Smooth muscle cell (in vitro differentiated cells): ENCODE data around the gene B3GAT3. TPM values are rescaled to one million over a fixed set of nuclear protein-coding genes. Genes with fewer than 3 reads are reported as not detected.

Experiments
- DNase-seq: peaks from one replicate; lab custom pipeline; 2025; ENCODE audit not compliant: unreplicated experiment; lab: John Stamatoyannopoulos, UW
- H2AFZ ChIP-seq: fragments of 200-600 bp; sonication (generic); 2 replicates; pipeline ENCODE4 v1.6.0; 2016; ENCODE audit warnings: antibody characterized with exemption, low read depth, mild to moderate bottlenecking
- H3F3A ChIP-seq: fragments of 200-600 bp; sonication (generic); 2 replicates; pipeline ENCODE4 v1.6.0; 2017; ENCODE audit warnings: antibody characterized with exemption, low read depth
- H3K27ac ChIP-seq: fragments of 200-600 bp; sonication (generic); 2 replicates; pipeline ENCODE4 v1.5.1; 2016; ENCODE audit warnings: low read depth, mild to moderate bottlenecking
- H3K27me3 ChIP-seq: fragments of 200-600 bp; sonication (generic); 2 replicates; pipeline ENCODE4 v1.6.1; 2016; ENCODE audit warnings: low read depth, mild to moderate bottlenecking
- H3K36me3 ChIP-seq: fragments of 200-600 bp; sonication (generic); 2 replicates; pipeline ENCODE4 v1.5.1; 2016; ENCODE audit warnings: low read depth
- H3K4me1 ChIP-seq: fragments of 200-600 bp; sonication (generic); 2 replicates; pipeline ENCODE4 v1.5.1; 2016; ENCODE audit warnings: low read depth
- H3K4me2 ChIP-seq: fragments of 200-600 bp; sonication (generic); 2 replicates; pipeline ENCODE4 v1.6.0; 2016; ENCODE audit warnings: mild to moderate bottlenecking
- H3K4me3 ChIP-seq: fragments of 200-600 bp; sonication (generic); 2 replicates; pipeline ENCODE4 v1.5.1; 2016; ENCODE audit warnings: mild to moderate bottlenecking
- H3K79me2 ChIP-seq: fragments of 200-600 bp; sonication (generic); 2 replicates; pipeline ENCODE4 v1.6.0; 2016; ENCODE audit warnings: low read depth, mild to moderate bottlenecking
- H3K9ac ChIP-seq: fragments of 200-600 bp; sonication (generic); 2 replicates; pipeline ENCODE4 v1.6.0; 2016; ENCODE audit warnings: low read depth
- H3K9me3 ChIP-seq: fragments of 200-600 bp; sonication (generic); replicated peaks from 2 replicates; pipeline ENCODE4 v1.5.1; 2016; ENCODE audit warnings: low read depth
- H4K20me1 ChIP-seq: fragments of 200-600 bp; sonication (generic); 2 replicates; pipeline ENCODE4 v1.6.0; 2016; ENCODE audit warnings: low read depth
- CTCF ChIP-seq: fragments of 200-600 bp; sonication (generic); IDR thresholded peaks from 2 replicates; pipeline ENCODE4 v1.5.1; 2017; ENCODE audit warnings: borderline replicate concordance, mild to moderate bottlenecking, antibody characterized with exemption; ENCODE audit not compliant: insufficient read depth, poor library complexity, severe bottlenecking
- WGBS: methylation state at CpG from one replicate; pipeline ENCODE4 v1.1.7; 2016; ENCODE audit warnings: low lambda C conversion rate; 5-methylcytosine and 5-hydroxymethylcytosine counted together
- microRNA-seq: library from miRNA; unstranded; fragments of <30 nt; microRNA quantifications from one replicate; pipeline ENCODE4, GENCODE V29; 2016; ENCODE audit warnings: borderline number of aligned reads
- polyA plus RNA-seq: library from polyadenylated mRNA; unstranded; fragments of >200 nt; fragmentation: Nextera tagmentation; extraction: Ambion mirVana; gene quantifications from 2 replicates; pipeline ENCODE4 v1.2.1, GENCODE V29; 2016
- small RNA-seq: library from RNA; depleted of rRNA; stranded (forward); fragments of <200 nt; gene quantifications from one replicate; pipeline ENCODE3, GENCODE V24; 2014
- total RNA-seq: library from RNA; depleted of rRNA; stranded (reverse); fragments of >200 nt; gene quantifications from 2 replicates; pipeline ENCODE4 v1.2.3, GENCODE V29; 2014

The B3GAT3 gene
- total and polyA plus RNA-seq, 2 experiments from 2014 or later: 20.0 to 66.9 TPM

GRCh38 chr11:62567018-62567633 lies 54.7 kb downstream of the B3GAT3 start:
- no peak overlapping the region for H3K27ac ChIP-seq
- no peak overlapping the region for H3K4me3 ChIP-seq
- no peak overlapping the region for H2AFZ ChIP-seq
- no peak overlapping the region for H3K4me2 ChIP-seq
- peaks cover 20% of the 10 kb centered on the region for H3K36me3 ChIP-seq
- H4K20me1 ChIP-seq: peaks cover 88% of the 10 kb centered on the region
- 82% methylated on average over 8 of the region's 8 CpGs for WGBS
- H3K4me1 ChIP-seq: peaks cover 5% of the 10 kb centered on the region
- H3K27me3 ChIP-seq: no peaks in the 10 kb centered on the region
- no peak for DNase-seq
- no peak overlapping the region for H3K9ac ChIP-seq
- peaks cover 28% of the 10 kb centered on the region for H3F3A ChIP-seq
- peaks cover 75% of the 10 kb centered on the region for H3K79me2 ChIP-seq
- no peak for TF ChIP-seq CTCF
- no peaks in the 10 kb centered on the region for H3K9me3 ChIP-seq

GRCh38 chr11:62566247-62566646 lies 55.5 kb downstream of the B3GAT3 start:
- TF ChIP-seq CTCF: no peak
- Histone ChIP-seq H3K79me2 (peaks cover 66% of the 10 kb centered on the region), H2AFZ (no peak overlapping the region), H3K4me1 (no peaks in the 10 kb centered on the region), H4K20me1 (peaks cover 86% of the 10 kb centered on the region), H3K4me3 (no peak overlapping the region), H3K27ac (no peak overlapping the region), H3F3A (peaks cover 34% of the 10 kb centered on the region), H3K9ac (no peak overlapping the region), H3K9me3 (no peaks in the 10 kb centered on the region), H3K4me2 (no peak overlapping the region), H3K36me3 (peaks cover 20% of the 10 kb centered on the region), H3K27me3 (no peaks in the 10 kb centered on the region)
- WGBS: 97% methylated on average over 8 of the region's 8 CpGs
- DNase-seq: no peak

Small RNAs within 50 kb of the gene (microRNA-seq; reads per million reads assigned to microRNA genes)
- gene MIR6747: 4.7 reads per million

Small RNAs within 50 kb of the gene (small RNA-seq; reads per million reads assigned to genes)
- gene AP001458.1 (0.08 reads per million), gene MIR6747 (0.16 reads per million), gene SNORA57 (not detected)

Other genes starting within 250 kb of the B3GAT3 start
- not detected in 2 replicates for gene SCGB1A1, start 203.0 kb downstream of the B3GAT3 start, total RNA-seq
- not detected in 2 replicates for gene SCGB1A1, start 203.0 kb downstream of the B3GAT3 start, polyA plus RNA-seq
- gene AHNAK, start 75.2 kb downstream of the B3GAT3 start, total RNA-seq: 229 and 240 TPM in 2 replicates
- 27.2 and 58.8 TPM in 2 replicates for gene AHNAK, start 75.2 kb downstream of the B3GAT3 start, polyA plus RNA-seq
- 773 and 864 TPM in 2 replicates for gene EEF1G, start 48.1 kb downstream of the B3GAT3 start, total RNA-seq
- gene EEF1G, start 48.1 kb downstream of the B3GAT3 start, polyA plus RNA-seq: 433 and 463 TPM in 2 replicates
- 3.0 and 5.5 TPM in 2 replicates for gene TUT1, start 30.5 kb downstream of the B3GAT3 start, total RNA-seq
- gene TUT1, start 30.5 kb downstream of the B3GAT3 start, polyA plus RNA-seq: 15.9 and 18.6 TPM in 2 replicates
- gene MTA2, start 20.1 kb downstream of the B3GAT3 start, total RNA-seq: 57.0 and 65.9 TPM in 2 replicates
- gene MTA2, start 20.1 kb downstream of the B3GAT3 start, polyA plus RNA-seq: 20.5 and 22.7 TPM in 2 replicates
- gene EML3, start 9.2 kb downstream of the B3GAT3 start, total RNA-seq: 20.6 and 35.0 TPM in 2 replicates
- 36.8 and 47.2 TPM in 2 replicates for gene EML3, start 9.2 kb downstream of the B3GAT3 start, polyA plus RNA-seq
- gene ROM1, start 8.7 kb downstream of the B3GAT3 start, total RNA-seq: 0.63 and 4.0 TPM in 2 replicates
- 0.91 and 1.4 TPM in 2 replicates for gene ROM1, start 8.7 kb downstream of the B3GAT3 start, polyA plus RNA-seq
- 176 and 186 TPM in 2 replicates for gene GANAB, start 24.6 kb upstream of the B3GAT3 start, total RNA-seq
- 194 and 225 TPM in 2 replicates for gene GANAB, start 24.6 kb upstream of the B3GAT3 start, polyA plus RNA-seq
- 7.3 and 8.2 TPM in 2 replicates for gene INTS5, start 31.3 kb upstream of the B3GAT3 start, total RNA-seq
- gene INTS5, start 31.3 kb upstream of the B3GAT3 start, polyA plus RNA-seq: 11.9 and 13.2 TPM in 2 replicates
- gene C11orf98, start 43.2 kb upstream of the B3GAT3 start, total RNA-seq: 54.4 and 68.4 TPM in 2 replicates
- 101 and 114 TPM in 2 replicates for gene C11orf98, start 43.2 kb upstream of the B3GAT3 start, polyA plus RNA-seq
- 1.3 and 4.9 TPM in 2 replicates for gene CSKMT, start 43.3 kb upstream of the B3GAT3 start, total RNA-seq
- 1.4 and 9.8 TPM in 2 replicates for gene CSKMT, start 43.3 kb upstream of the B3GAT3 start, polyA plus RNA-seq
- 5.5 and 7.7 TPM in 2 replicates for gene UQCC3, start 49.7 kb upstream of the B3GAT3 start, total RNA-seq
- gene UQCC3, start 49.7 kb upstream of the B3GAT3 start, polyA plus RNA-seq: 14.4 and 16.7 TPM in 2 replicates
- gene LBHD1, start 50.3 kb upstream of the B3GAT3 start, total RNA-seq: 1.5 and 5.6 TPM in 2 replicates
- gene LBHD1, start 50.3 kb upstream of the B3GAT3 start, polyA plus RNA-seq: 3.9 and 7.7 TPM in 2 replicates
- gene UBXN1, start 57.1 kb upstream of the B3GAT3 start, total RNA-seq: 52.2 and 58.1 TPM in 2 replicates
- 73.5 and 78.4 TPM in 2 replicates for gene UBXN1, start 57.1 kb upstream of the B3GAT3 start, polyA plus RNA-seq
- 0.76 and 1.3 TPM in 2 replicates for gene LRRN4CL, start 67.5 kb upstream of the B3GAT3 start, total RNA-seq
- not detected in 2 replicates for gene LRRN4CL, start 67.5 kb upstream of the B3GAT3 start, polyA plus RNA-seq
- 76.4 and 79.7 TPM in 2 replicates for gene BSCL2, start 85.4 kb upstream of the B3GAT3 start, total RNA-seq
- gene BSCL2, start 85.4 kb upstream of the B3GAT3 start, polyA plus RNA-seq: 115 and 123 TPM in 2 replicates
- gene GNG3, start 85.7 kb upstream of the B3GAT3 start, total RNA-seq: 0.18 TPM in 1 of 2 replicates, not detected in the other
- gene GNG3, start 85.7 kb upstream of the B3GAT3 start, polyA plus RNA-seq: 0.18 and 1.2 TPM in 2 replicates
- 14.3 and 19.4 TPM in 2 replicates for gene HNRNPUL2, start 105.5 kb upstream of the B3GAT3 start, total RNA-seq
- gene HNRNPUL2, start 105.5 kb upstream of the B3GAT3 start, polyA plus RNA-seq: 3.6 and 4.5 TPM in 2 replicates
- gene TTC9C, start 106.5 kb upstream of the B3GAT3 start, total RNA-seq: 20.1 and 53.0 TPM in 2 replicates
- gene TTC9C, start 106.5 kb upstream of the B3GAT3 start, polyA plus RNA-seq: 46.9 and 49.3 TPM in 2 replicates
- gene ZBTB3, start 132.2 kb upstream of the B3GAT3 start, total RNA-seq: 3.3 TPM in 2 replicates
- gene ZBTB3, start 132.2 kb upstream of the B3GAT3 start, polyA plus RNA-seq: 2.9 and 3.6 TPM in 2 replicates
- gene POLR2G, start 139.6 kb upstream of the B3GAT3 start, total RNA-seq: 147 and 197 TPM in 2 replicates
- 192 and 220 TPM in 2 replicates for gene POLR2G, start 139.6 kb upstream of the B3GAT3 start, polyA plus RNA-seq
- 10.5 and 11.9 TPM in 2 replicates for gene TAF6L, start 149.4 kb upstream of the B3GAT3 start, total RNA-seq
- 18.6 and 27.2 TPM in 2 replicates for gene TAF6L, start 149.4 kb upstream of the B3GAT3 start, polyA plus RNA-seq
- gene TMEM179B, start 165.4 kb upstream of the B3GAT3 start, total RNA-seq: 96.0 and 103 TPM in 2 replicates
- gene TMEM179B, start 165.4 kb upstream of the B3GAT3 start, polyA plus RNA-seq: 113 and 125 TPM in 2 replicates
- 43.2 and 47.8 TPM in 2 replicates for gene TMEM223, start 170.0 kb upstream of the B3GAT3 start, total RNA-seq
- gene TMEM223, start 170.0 kb upstream of the B3GAT3 start, polyA plus RNA-seq: 40.8 and 46.8 TPM in 2 replicates
- 33.4 and 35.4 TPM in 2 replicates for gene NXF1, start 183.5 kb upstream of the B3GAT3 start, total RNA-seq
- 46.5 and 78.8 TPM in 2 replicates for gene NXF1, start 183.5 kb upstream of the B3GAT3 start, polyA plus RNA-seq
- 44.6 and 52.6 TPM in 2 replicates for gene STX5, start 210.1 kb upstream of the B3GAT3 start, total RNA-seq
- gene STX5, start 210.1 kb upstream of the B3GAT3 start, polyA plus RNA-seq: 67.9 and 69.0 TPM in 2 replicates
- gene TEX54, start 210.9 kb upstream of the B3GAT3 start, total RNA-seq: not detected in 2 replicates
- gene TEX54, start 210.9 kb upstream of the B3GAT3 start, polyA plus RNA-seq: 1.4 and 3.1 TPM in 2 replicates
- gene WDR74, start 217.6 kb upstream of the B3GAT3 start, total RNA-seq: 19.3 and 36.6 TPM in 2 replicates
- gene WDR74, start 217.6 kb upstream of the B3GAT3 start, polyA plus RNA-seq: 41.3 and 46.1 TPM in 2 replicates